HepG2 (cell line): ENCODE measurements around the gene CERS1. TPM values are rescaled to one million over a fixed set of nuclear protein-coding genes. Genes with fewer than 3 reads are reported as not detected.
A peak's percentile ranks its signal among the peaks of the same experiment; 100 is the strongest.

Source experiments
- ATF2 ChIP-seq: sonication (generic); formaldehyde crosslinking; IDR thresholded peaks from 2 replicates; pipeline ENCODE4 v1.4.0; 2020; ENCODE audit warnings: missing genetic modification reagents
- ATF6 ChIP-seq: sonication (generic); formaldehyde crosslinking; conservative IDR thresholded peaks from 2 replicates; pipeline ENCODE4 v1.4.0; 2020; ENCODE audit warnings: missing genetic modification reagents
- BATF2 ChIP-seq: sonication (generic); formaldehyde crosslinking; IDR thresholded peaks from 2 replicates; pipeline ENCODE4 v1.8.0; 2022; ENCODE audit warnings: mild to moderate bottlenecking, missing genetic modification reagents, moderate library complexity
- ETV5 ChIP-seq: IDR thresholded peaks from 2 replicates; pipeline ENCODE4 v1.6.1; 2018; ENCODE audit warnings: missing biosample characterization, missing genetic modification reagents, inconsistent platforms, borderline replicate concordance
- KDM2A ChIP-seq: sonication (generic); formaldehyde crosslinking; IDR thresholded peaks from 2 replicates; pipeline ENCODE4 v1.4.0; 2020; ENCODE audit warnings: low read depth, missing genetic modification reagents, borderline replicate concordance
- MAX ChIP-seq: IDR thresholded peaks from 2 replicates; pipeline ENCODE4 v1.6.1; 2012; ENCODE audit warnings: inconsistent platforms
- NFATC3 ChIP-seq: sonication (generic); formaldehyde crosslinking; IDR thresholded peaks from 2 replicates; pipeline ENCODE4 v1.5.1; 2020; ENCODE audit warnings: mild to moderate bottlenecking, missing genetic modification reagents
- PHF8 ChIP-seq: sonication (generic); formaldehyde crosslinking; IDR thresholded peaks from 2 replicates; pipeline ENCODE4 v1.5.0; 2020; ENCODE audit warnings: missing genetic modification reagents
- PLRG1 ChIP-seq: fragments of 450-650 bp; conservative IDR thresholded peaks from 2 replicates; pipeline ENCODE4 v1.6.1; 2016
- PLSCR1 ChIP-seq: sonication (generic); formaldehyde crosslinking; IDR thresholded peaks from 2 replicates; pipeline ENCODE4 v1.5.0; 2020; ENCODE audit warnings: missing genetic modification reagents, mild to moderate bottlenecking, borderline replicate concordance
- PRPF4 ChIP-seq: fragments of 200-400 bp; formaldehyde crosslinking; IDR thresholded peaks from 2 replicates; pipeline ENCODE4 v1.6.1; 2016; ENCODE audit warnings: low read length, low read depth; ENCODE audit not compliant: poor library complexity, severe bottlenecking
- RXRB ChIP-seq: IDR thresholded peaks from 2 replicates; pipeline ENCODE4 v1.6.1; 2016; ENCODE audit warnings: borderline replicate concordance, missing genetic modification reagents, missing compliant biosample characterization
- ZBTB20 ChIP-seq: sonication (generic); formaldehyde crosslinking; IDR thresholded peaks from 2 replicates; pipeline ENCODE4 v1.8.1; 2023; ENCODE audit warnings: missing genetic modification reagents, low read depth, mild to moderate bottlenecking, borderline replicate concordance
- ZBTB7B ChIP-seq: sonication (generic); formaldehyde crosslinking; IDR thresholded peaks from 2 replicates; pipeline ENCODE4 v1.4.0; 2020; ENCODE audit warnings: missing genetic modification reagents
- ZNF121 ChIP-seq: sonication (generic); formaldehyde crosslinking; IDR thresholded peaks from 2 replicates; pipeline ENCODE4 v1.5.0; 2020; ENCODE audit warnings: mild to moderate bottlenecking, missing genetic modification reagents
- ZNF234 ChIP-seq: sonication (generic); formaldehyde crosslinking; conservative IDR thresholded peaks from 2 replicates; pipeline ENCODE4 v1.5.1; 2020; ENCODE audit warnings: mild to moderate bottlenecking, missing genetic modification reagents
- ZNF235 ChIP-seq: sonication (generic); formaldehyde crosslinking; IDR thresholded peaks from 2 replicates; pipeline ENCODE4 v1.8.1; 2023; ENCODE audit warnings: mild to moderate bottlenecking, missing genetic modification reagents, borderline replicate concordance
- ZNF292 ChIP-seq: sonication (generic); formaldehyde crosslinking; IDR thresholded peaks from 2 replicates; pipeline ENCODE4 v1.8.1; 2022; ENCODE audit warnings: mild to moderate bottlenecking, low read depth, missing genetic modification reagents, borderline replicate concordance
- ZNF333 ChIP-seq: sonication (generic); formaldehyde crosslinking; IDR thresholded peaks from 2 replicates; pipeline ENCODE4 v1.4.0; 2020; ENCODE audit warnings: mild to moderate bottlenecking, missing genetic modification reagents, borderline replicate concordance
- ZNF484 ChIP-seq: sonication (generic); formaldehyde crosslinking; IDR thresholded peaks from 2 replicates; pipeline ENCODE4 v1.5.1; 2020; ENCODE audit warnings: mild to moderate bottlenecking, low read depth, missing genetic modification reagents, borderline replicate concordance
- ZNF558 ChIP-seq: sonication (generic); formaldehyde crosslinking; IDR thresholded peaks from 2 replicates; pipeline ENCODE4 v1.9.0; 2022; ENCODE audit warnings: mild to moderate bottlenecking, missing genetic modification reagents, borderline replicate concordance
- ZNF589 ChIP-seq: sonication (generic); formaldehyde crosslinking; conservative IDR thresholded peaks from 2 replicates; pipeline ENCODE4 v1.8.0; 2022; ENCODE audit warnings: mild to moderate bottlenecking, moderate library complexity, missing genetic modification reagents
- ZNF660 ChIP-seq: sonication (generic); formaldehyde crosslinking; IDR thresholded peaks from 2 replicates; pipeline ENCODE4 v1.5.1; 2020; ENCODE audit warnings: mild to moderate bottlenecking, low read depth, missing genetic modification reagents, borderline replicate concordance
- ZNF720 ChIP-seq: sonication (generic); formaldehyde crosslinking; IDR thresholded peaks from 2 replicates; pipeline ENCODE4 v1.4.0; 2020; ENCODE audit warnings: missing genetic modification reagents
- ZNF773 ChIP-seq: sonication (generic); formaldehyde crosslinking; IDR thresholded peaks from 2 replicates; pipeline ENCODE4 v1.4.0; 2020; ENCODE audit warnings: missing genetic modification reagents, borderline replicate concordance
- polyA plus RNA-seq, 8 experiments: library from polyadenylated mRNA; depleted of rRNA in 3 of 8; stranded (reverse) in 7 of 8; unstranded in 1 of 8; fragments of >200 nt; fragmentation: Illumina TruSeq in 4 of 8; extraction: Trizol in 4 of 8; gene quantifications; 2 replicates each; pipeline versions ENCODE4 v1.2.1 to v1.2.3, GENCODE V29; 2011 to 2016; ENCODE audit warnings: low read depth in 4 of 8, missing spikeins in 1 of 8, mixed read lengths in 1 of 8; ENCODE audit not compliant: insufficient read depth in 1 of 8
- total RNA-seq, 5 experiments: library from RNA; depleted of rRNA; stranded (reverse); fragments of >200 nt; fragmentation: Illumina TruSeq; extraction: Trizol; gene quantifications; 2 replicates each; pipeline ENCODE4 v1.2.3, GENCODE V29; 2016; ENCODE audit warnings: low read depth in 1 of 5

The CERS1 gene
- total and polyA plus RNA-seq, 2 of the 13 experiments (the other 11 are each of a cell fraction or from before 2014, with no cell fraction given): 4.6 to 9.8 TPM

- TF ChIP-seq ZNF589 (CRISPR knock-in tag): 0 out of 2 replicates have a peak, but pooled peaks have one; percentile 61
- TF ChIP-seq RXRB (CRISPR knock-in tag): peak; percentile 92
- TF ChIP-seq PRPF4: no peak
- peak; percentile 99 for TF ChIP-seq ZNF292
- peak; percentile 58; the same call in 1 of the 2 replicates for TF ChIP-seq ZBTB20 (CRISPR knock-in tag)
- TF ChIP-seq ZNF773: no peak
- TF ChIP-seq ZNF333: no peak
- no peak for TF ChIP-seq ZNF558 (CRISPR knock-in tag)
- no peak for TF ChIP-seq BATF2
- TF ChIP-seq MAX: peak; percentile 96
- TF ChIP-seq ETV5: peak; percentile 91
- peak; percentile 99 for TF ChIP-seq ZBTB7B (CRISPR knock-in tag)
- TF ChIP-seq KDM2A: peak; percentile 72; the same call in 1 of the 2 replicates
- peak; percentile 74; the same call in 1 of the 2 replicates for TF ChIP-seq ATF2 (CRISPR knock-in tag)
- TF ChIP-seq ZNF234: peak; percentile 75; the same call in 1 of the 2 replicates
- TF ChIP-seq ATF6 (CRISPR knock-in tag): no peak
- TF ChIP-seq ZNF660: no peak
- peak; percentile 49; the same call in 1 of the 2 replicates for TF ChIP-seq PHF8 (CRISPR knock-in tag)
- no peak for TF ChIP-seq PLSCR1 (CRISPR knock-in tag)
- TF ChIP-seq ZNF121 (CRISPR knock-in tag): peak; percentile 59; the same call in 1 of the 2 replicates
- no peak for TF ChIP-seq ZNF484
- no peak for TF ChIP-seq NFATC3 (CRISPR knock-in tag)
- no peak for TF ChIP-seq PLRG1
- TF ChIP-seq ZNF235: no peak
- TF ChIP-seq ZNF720 (CRISPR knock-in tag): no peak
Measured at GRCh38 chr19:18839465-18840287, 56.3 kb downstream of the CERS1 start (continued).
